A673 (cell line): ENCODE results near the gene C10orf143. TPM values are rescaled to one million over a fixed set of nuclear protein-coding genes. Genes with fewer than 3 reads are reported as not detected.

Source experiments
- BruUV-seq: library from RNA; stranded (reverse); fragments of 400-500 nt; replicated peaks from 2 replicates; lab custom pipeline; 2021; lab: Mats Ljungman, UMichigan
- CTCF ChIA-PET: fragments of 300-600 bp; sonication (Branson Sonifier 250); formaldehyde crosslinking; loops from one replicate; lab custom pipeline; 2022; ENCODE audit warnings: antibody characterized with exemption; lab: Charles Lee
- POLR2A ChIA-PET: fragments of 300-600 bp; sonication (Branson Sonifier 250); formaldehyde crosslinking; loops from one replicate; lab custom pipeline; 2022; ENCODE audit warnings: antibody characterized with exemption; ENCODE audit not compliant: low non-redundant PET; lab: Charles Lee
- DNase-seq: peaks from one replicate; pipeline ENCODE4 v3.0.0-alpha.2; 2015; ENCODE audit warnings: low spot score
- H3K27ac ChIP-seq: fragments of 200-600 bp; sonication (generic); 2 replicates; pipeline ENCODE4 v1.5.1; 2016; ENCODE audit warnings: mixed run types, low read depth, mild to moderate bottlenecking, mixed read lengths, antibody characterized with exemption, low read length; ENCODE audit not compliant: poor library complexity, severe bottlenecking
- H3K27me3 ChIP-seq: fragments of 200-600 bp; sonication (generic); replicated peaks from 2 replicates; pipeline ENCODE4 v1.6.1; 2017; ENCODE audit warnings: mixed run types, low read depth, mild to moderate bottlenecking, mixed read lengths, antibody characterized with exemption, low read length; ENCODE audit not compliant: insufficient read depth, poor library complexity
- H3K36me3 ChIP-seq: fragments of 200-600 bp; sonication (generic); 2 replicates; pipeline ENCODE4 v1.6.1; 2016; ENCODE audit warnings: mixed run types, mild to moderate bottlenecking, mixed read lengths, antibody characterized with exemption, low read length; ENCODE audit not compliant: insufficient read depth, poor library complexity, severe bottlenecking
- H3K4me1 ChIP-seq: fragments of 200-600 bp; sonication (generic); 2 replicates; pipeline ENCODE4 v1.6.1; 2017; ENCODE audit warnings: mixed run types, mild to moderate bottlenecking, mixed read lengths, antibody characterized with exemption, low read length; ENCODE audit not compliant: insufficient read depth, poor library complexity, severe bottlenecking
- H3K4me3 ChIP-seq: fragments of 200-600 bp; sonication (generic); 2 replicates; pipeline ENCODE4 v1.5.1; 2016; ENCODE audit warnings: low read depth, mixed run types, mild to moderate bottlenecking, mixed read lengths, low read length; ENCODE audit not compliant: poor library complexity, severe bottlenecking
- H3K9me3 ChIP-seq: fragments of 200-600 bp; sonication (generic); 2 replicates; pipeline ENCODE4 v1.6.1; 2016; ENCODE audit warnings: mixed run types, low read depth, mild to moderate bottlenecking, mixed read lengths, antibody characterized with exemption, low read length; ENCODE audit not compliant: poor library complexity, severe bottlenecking
- CTCF ChIP-seq: fragments of 300-800, 200-600 bp; sonication (generic); conservative IDR thresholded peaks from 2 replicates; pipeline ENCODE4 v1.5.1; 2017; ENCODE audit warnings: low read depth, mild to moderate bottlenecking, antibody characterized with exemption, low read length, moderate library complexity, mixed read lengths
- EZH2 ChIP-seq: fragments of 200-600 bp; sonication (generic); IDR thresholded peaks from 2 replicates; pipeline ENCODE4 v1.6.1; 2017; ENCODE audit warnings: borderline replicate concordance, low read depth, mild to moderate bottlenecking, mixed read lengths, antibody characterized with exemption, low read length; ENCODE audit not compliant: poor library complexity, severe bottlenecking
- intact Hi-C: fragments of 100-400 bp; cut with micrococcal nuclease; formaldehyde crosslinking; loops from one replicate; pipeline ENCODE4 v1.10.0; 2022; ENCODE audit not compliant: unreplicated experiment
- total RNA-seq: library from RNA; stranded (reverse); gene quantifications from 2 replicates; pipeline ENCODE4 v1.2.3, GENCODE V29; 2021

The C10orf143 gene
- total RNA-seq, 1 experiment from 2014 or later = 1.8 TPM

- peaks cover 80% of the 10 kb centered on the region for H3K27me3 ChIP-seq
- TF ChIP-seq CTCF = no peak
- TF ChIP-seq EZH2 = no peak
- H3K36me3 ChIP-seq = no peaks in the 10 kb centered on the region
- no TSS peak for BruUV-seq
- intact Hi-C loops = no loop called here
- CTCF ChIA-PET = no interaction called here
- peaks cover 9% of the 10 kb centered on the region for H3K4me1 ChIP-seq
- POLR2A ChIA-PET = no interaction called here
- no peak overlapping the region for H3K4me3 ChIP-seq
- no peaks in the 10 kb centered on the region for H3K9me3 ChIP-seq
- H3K27ac ChIP-seq = no peak overlapping the region
- DNase-seq = no peak
These were observed 45.4 kb downstream of the C10orf143 start for GRCh38 chr10:130065251-130065650.

- ChIA-PET POLR2A (no interaction called here), CTCF (no interaction called here)
- no peak overlapping the region for H3K27ac ChIP-seq
- intact Hi-C loops = no loop called here
- no peaks in the 10 kb centered on the region for H3K36me3 ChIP-seq
- BruUV-seq = no TSS peak
- DNase-seq = no peak
- H3K27me3 ChIP-seq = peaks cover 79% of the 10 kb centered on the region
- no peaks in the 10 kb centered on the region for H3K9me3 ChIP-seq
- peaks cover 9% of the 10 kb centered on the region for H3K4me1 ChIP-seq
- TF ChIP-seq EZH2 = no peak
- no peak for TF ChIP-seq CTCF
- no peak overlapping the region for H3K4me3 ChIP-seq
These were observed 45.8 kb downstream of the C10orf143 start for GRCh38 chr10:130064783-130065182.

GRCh38 chr10:130062976-130063375 is 47.7 kb downstream of the C10orf143 start:
- Histone ChIP-seq H3K27ac (no peak overlapping the region), H3K27me3 (peaks cover 77% of the 10 kb centered on the region), H3K4me3 (no peak overlapping the region), H3K36me3 (no peaks in the 10 kb centered on the region), H3K4me1 (peaks cover 9% of the 10 kb centered on the region), H3K9me3 (no peaks in the 10 kb centered on the region)
- CTCF ChIA-PET = no interaction called here
- TF ChIP-seq EZH2 (no peak), CTCF (no peak)
- no peak for DNase-seq
- POLR2A ChIA-PET = no interaction called here
- intact Hi-C loops = no loop called here
- no TSS peak for BruUV-seq
